ENCODE results near the gene FEM1B. TPM values are rescaled to one million over a fixed set of nuclear protein-coding genes. Genes with fewer than 3 reads are reported as not detected.
A peak's percentile ranks its signal among the peaks of the same experiment; 100 is the strongest.

FEM1B gene
- total RNA-seq (2021) = 44.6 and 47.3 TPM in 2 replicates
- percentile 96 among the genes with signal in this experiment for Bru-seq, nascent RNA
- percentile 99 among the genes with signal in this experiment for BruChase-seq, experiment 1, labeled RNA remaining after a 2-hour chase
- percentile 90 among the genes with signal in this experiment for BruChase-seq, experiment 2, labeled RNA remaining after a 6-hour chase
- long read RNA-seq, full-length matches to known transcripts = 11 of 21 reads
- long read RNA-seq, partial matches to known transcripts = 0 of 21 reads
- long read RNA-seq, other reads (novel, unspliced or antisense) = 10 of 21 reads

DNA sequence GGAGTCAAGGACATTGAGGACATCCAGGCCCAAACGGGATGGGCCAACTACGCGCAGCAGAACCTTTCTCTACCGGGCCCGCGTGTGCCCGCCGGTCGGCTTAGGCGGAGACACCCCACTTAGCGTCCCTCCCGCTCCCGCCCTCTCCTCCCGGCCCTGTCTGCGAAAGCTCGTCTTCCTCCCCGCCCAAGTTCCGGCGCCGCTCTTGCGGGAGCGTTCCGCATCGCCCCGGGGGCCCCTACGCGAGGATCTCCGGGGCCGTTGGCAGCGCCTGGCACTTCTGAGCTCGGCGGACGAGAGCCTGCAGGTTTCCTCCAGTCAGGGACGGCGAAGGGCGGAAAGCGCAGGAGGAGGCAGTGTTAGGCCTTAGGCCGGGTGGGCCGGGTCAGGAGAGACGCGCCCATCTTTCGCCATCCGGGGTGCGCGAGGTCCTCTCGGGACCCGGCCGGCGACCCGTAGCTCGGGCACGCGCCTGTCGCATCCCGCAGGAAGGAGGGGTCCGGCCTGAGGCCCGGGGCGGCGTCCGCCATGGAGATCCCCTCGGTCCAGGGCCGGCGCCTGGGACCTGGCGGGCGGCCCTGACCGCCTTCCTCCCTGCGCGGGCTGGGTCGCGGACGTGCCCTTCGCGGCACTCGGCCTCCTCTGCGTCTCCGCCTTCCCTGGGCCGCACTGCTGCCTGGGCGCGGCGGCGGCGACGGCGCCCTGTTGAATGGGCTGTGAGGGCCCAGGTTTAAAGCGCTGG, at the start of gene FEM1B:
TSS of gene FEM1B (plus strand) at position 143 of the 742 bp plus-strand sequence. CDS start 673 bp downstream, outside the sequence.
- TF ChIP-seq, protein P1, sequence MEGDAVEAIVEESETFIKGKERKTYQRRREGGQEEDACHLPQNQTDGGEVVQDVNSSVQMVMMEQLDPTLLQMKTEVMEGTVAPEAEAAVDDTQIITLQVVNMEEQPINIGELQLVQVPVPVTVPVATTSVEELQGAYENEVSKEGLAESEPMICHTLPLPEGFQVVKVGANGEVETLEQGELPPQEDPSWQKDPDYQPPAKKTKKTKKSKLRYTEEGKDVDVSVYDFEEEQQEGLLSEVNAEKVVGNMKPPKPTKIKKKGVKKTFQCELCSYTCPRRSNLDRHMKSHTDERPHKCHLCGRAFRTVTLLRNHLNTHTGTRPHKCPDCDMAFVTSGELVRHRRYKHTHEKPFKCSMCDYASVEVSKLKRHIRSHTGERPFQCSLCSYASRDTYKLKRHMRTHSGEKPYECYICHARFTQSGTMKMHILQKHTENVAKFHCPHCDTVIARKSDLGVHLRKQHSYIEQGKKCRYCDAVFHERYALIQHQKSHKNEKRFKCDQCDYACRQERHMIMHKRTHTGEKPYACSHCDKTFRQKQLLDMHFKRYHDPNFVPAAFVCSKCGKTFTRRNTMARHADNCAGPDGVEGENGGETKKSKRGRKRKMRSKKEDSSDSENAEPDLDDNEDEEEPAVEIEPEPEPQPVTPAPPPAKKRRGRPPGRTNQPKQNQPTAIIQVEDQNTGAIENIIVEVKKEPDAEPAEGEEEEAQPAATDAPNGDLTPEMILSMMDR (conservative IDR thresholded peaks at IDR 0.05; ENCODE audit: low read depth, low read length) = no peak; the same call in 1 of the 2 replicates
- TF ChIP-seq EZH2 (IDR thresholded peaks at IDR 0.05; ENCODE audit: borderline replicate concordance, low read depth, low read length, poor library complexity, severe bottlenecking) = no peak
- Histone ChIP-seq H3K27me3 (replicated peaks; ENCODE audit: insufficient read depth, low read depth, low read length, poor library complexity) (no peaks in the 10 kb centered on the region), H3K27ac (ENCODE audit: low read depth, low read length, poor library complexity, severe bottlenecking) (peak within 1 kb of the TSS; percentile 93), H3K36me3 (ENCODE audit: insufficient read depth, low read length, poor library complexity, severe bottlenecking) (no peaks in the 10 kb centered on the region), H3K4me1 (ENCODE audit: insufficient read depth, low read length, poor library complexity, severe bottlenecking) (peaks cover 25% of the 10 kb centered on the region), H3K4me3 (ENCODE audit: low read depth, low read length, poor library complexity, severe bottlenecking) (peak within 1 kb of the TSS; percentile 93), H3K9me3 (ENCODE audit: low read depth, low read length, poor library complexity, severe bottlenecking) (no peaks in the 10 kb centered on the region)
- peak; percentile 97 for DNase-seq (ENCODE audit: low spot score)
- CTCF ChIA-PET = interaction anchor here (0.8 to 0.9 kb wide), 2 partner anchors 25 to 457 kb away, joined by 3 read pairs; no protein-coding TSS in a partner anchor
- no TSS peak for BruUV-seq (replicated peaks)
- POLR2A ChIA-PET (ENCODE audit: low non-redundant PET) = interaction anchor here (0.7 kb wide), 1 partner anchor 12 kb away, joined by 3 read pairs; no protein-coding TSS in a partner anchor
- intact Hi-C loops (cut with micrococcal nuclease; ENCODE audit: unreplicated experiment) = no loop called here

DNA sequence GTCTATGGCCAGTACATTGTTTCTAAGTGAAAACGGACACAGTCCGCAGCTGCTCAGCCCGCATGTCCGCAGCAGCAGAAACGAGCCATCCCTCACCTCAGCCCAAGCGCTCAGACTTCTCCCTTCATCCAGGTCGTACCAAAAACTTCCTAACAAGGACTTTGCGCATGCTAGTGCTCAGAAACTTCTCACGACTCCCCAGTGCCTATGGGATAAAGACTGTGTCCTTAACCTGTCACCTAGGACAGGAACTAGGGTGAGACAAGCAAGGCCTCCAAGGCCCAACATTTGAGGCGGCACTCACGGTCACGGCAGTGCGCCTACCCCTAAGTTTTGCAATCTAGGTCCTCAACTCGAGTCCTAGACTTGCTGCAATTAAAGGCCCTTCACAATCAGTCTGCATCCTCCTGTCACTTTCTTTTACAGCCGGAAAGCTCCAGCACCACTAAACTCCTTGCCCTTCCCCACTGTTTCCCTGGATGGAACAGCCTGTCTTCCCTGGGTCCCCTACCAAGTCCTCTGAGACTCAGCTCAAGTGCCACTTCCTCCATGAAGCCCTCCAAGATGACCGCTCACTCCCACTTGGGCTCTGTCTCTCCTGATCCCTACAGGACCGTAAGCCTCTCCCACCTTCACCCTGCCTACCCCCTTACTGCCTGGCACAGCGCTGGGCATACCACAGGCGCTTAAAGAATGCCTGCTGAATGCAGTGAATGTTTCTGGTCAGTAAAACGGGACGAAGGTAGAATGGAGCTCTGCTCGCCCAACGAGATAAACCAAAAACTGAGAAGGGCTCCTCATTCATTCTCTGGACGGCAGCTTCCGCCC, 49.2 kb upstream of the FEM1B start:
- H3K27me3 ChIP-seq (replicated peaks; ENCODE audit: insufficient read depth, low read depth, low read length, poor library complexity) = no peaks in the 10 kb centered on the region
- BruUV-seq (replicated peaks) = TSS peak; percentile 43
- peak overlapping the region; percentile 75 for H3K4me3 ChIP-seq (ENCODE audit: low read depth, low read length, poor library complexity, severe bottlenecking)
- H3K4me1 ChIP-seq (ENCODE audit: insufficient read depth, low read length, poor library complexity, severe bottlenecking) = peaks cover 14% of the 10 kb centered on the region
- H3K9me3 ChIP-seq (ENCODE audit: low read depth, low read length, poor library complexity, severe bottlenecking) = no peaks in the 10 kb centered on the region
- CTCF ChIA-PET = no interaction called here
- TF ChIP-seq, protein P1 (conservative IDR thresholded peaks at IDR 0.05; ENCODE audit: low read depth, low read length) = no peak
- TF ChIP-seq EZH2 (IDR thresholded peaks at IDR 0.05; ENCODE audit: borderline replicate concordance, low read depth, low read length, poor library complexity, severe bottlenecking) = no peak
- POLR2A ChIA-PET (ENCODE audit: low non-redundant PET) = no interaction called here
- peak overlapping the region; percentile 93 for H3K27ac ChIP-seq (ENCODE audit: low read depth, low read length, poor library complexity, severe bottlenecking)
- H3K36me3 ChIP-seq (ENCODE audit: insufficient read depth, low read length, poor library complexity, severe bottlenecking) = no peaks in the 10 kb centered on the region
- no peak for DNase-seq (ENCODE audit: low spot score)
- intact Hi-C loops (cut with micrococcal nuclease; ENCODE audit: unreplicated experiment) = no loop called here

DNA sequence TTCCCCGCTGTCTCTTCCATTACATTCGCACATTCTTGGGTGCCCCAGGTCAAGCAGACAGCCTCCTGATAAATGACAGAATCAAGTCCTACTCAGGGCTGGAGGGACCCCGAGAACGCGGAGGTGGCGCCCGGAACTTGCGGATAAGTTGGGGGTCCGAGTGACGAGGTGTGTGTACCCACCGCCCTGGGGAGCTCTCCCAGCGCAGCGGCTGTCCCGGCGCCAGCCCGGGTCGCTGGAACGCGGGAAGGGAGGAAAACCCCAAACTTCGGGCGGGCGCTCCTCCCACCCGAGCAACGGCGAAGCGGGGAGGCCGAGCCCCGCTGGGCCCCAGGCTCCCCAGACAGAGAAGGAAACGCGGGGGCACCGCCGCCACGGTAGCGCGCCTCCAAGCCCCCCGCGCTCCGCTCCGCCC, 48.6 kb upstream of the FEM1B start:
- intact Hi-C loops (cut with micrococcal nuclease; ENCODE audit: unreplicated experiment) = no loop called here
- H3K4me1 ChIP-seq (ENCODE audit: insufficient read depth, low read length, poor library complexity, severe bottlenecking) = peaks cover 14% of the 10 kb centered on the region
- POLR2A ChIA-PET (ENCODE audit: low non-redundant PET) = no interaction called here
- TF ChIP-seq, protein P1 (conservative IDR thresholded peaks at IDR 0.05; ENCODE audit: low read depth, low read length) = no peak
- TF ChIP-seq EZH2 (IDR thresholded peaks at IDR 0.05; ENCODE audit: borderline replicate concordance, low read depth, low read length, poor library complexity, severe bottlenecking) = no peak
- peak overlapping the region; percentile 75 for H3K4me3 ChIP-seq (ENCODE audit: low read depth, low read length, poor library complexity, severe bottlenecking)
- no TSS peak for BruUV-seq (replicated peaks)
- H3K9me3 ChIP-seq (ENCODE audit: low read depth, low read length, poor library complexity, severe bottlenecking) = no peaks in the 10 kb centered on the region
- H3K36me3 ChIP-seq (ENCODE audit: insufficient read depth, low read length, poor library complexity, severe bottlenecking) = no peaks in the 10 kb centered on the region
- CTCF ChIA-PET = no interaction called here
- H3K27ac ChIP-seq (ENCODE audit: low read depth, low read length, poor library complexity, severe bottlenecking) = peak overlapping the region; percentile 93
- no peaks in the 10 kb centered on the region for H3K27me3 ChIP-seq (replicated peaks; ENCODE audit: insufficient read depth, low read depth, low read length, poor library complexity)
- DNase-seq (ENCODE audit: low spot score) = no peak

Data from A673 (cell line).